Lower leg skin (tissue), 4 donors: Measurements from ENCODE around the gene MCM5. TPM values are rescaled to one million over a fixed set of nuclear protein-coding genes. Genes with fewer than 3 reads are reported as not detected.

Experiments
- DNase-seq, 2 donors: peaks; one replicate each; pipeline ENCODE4 v3.0.0-alpha.2; 2019; ENCODE audit warnings: low spot score in 2 of 2
- H3K4me3 ChIP-seq: fragments of 200-600 bp; sonication (generic); 2 replicates; pipeline ENCODE4 v1.5.1; 2017; ENCODE audit warnings: mild to moderate bottlenecking, low read depth; ENCODE audit not compliant: poor library complexity, severe bottlenecking
- POLR2A ChIP-seq, 2 donors: fragments of 450-650 bp; IDR thresholded peaks; one replicate each; pipeline ENCODE4 v1.6.1; 2016 to 2017; ENCODE audit warnings: antibody characterized with exemption in 2 of 2, mild to moderate bottlenecking in 1 of 2, moderate library complexity in 1 of 2
- WGBS, 2 donors: methylation state at CpG; one replicate each; pipeline ENCODE4 v1.1.5; 2018; 5-methylcytosine and 5-hydroxymethylcytosine counted together
- intact Hi-C: fragments of 100-400 bp; cut with DNase I; formaldehyde crosslinking; loops from one replicate; pipeline ENCODE4 v1.15.0; 2023; ENCODE audit warnings: low total_unique reads
- total RNA-seq, 4 donors: library from RNA; depleted of rRNA; stranded (reverse); fragments of >200 nt; gene quantifications; one replicate each; pipeline ENCODE4 v1.1.0, GENCODE V29; 2016
- TF ChIP-seq, protein P1 (sequence below), 3 donors: fragments of 450-650 bp; IDR thresholded peaks; one replicate each; pipeline ENCODE4 v1.5.1; 2016; ENCODE audit warnings: antibody characterized with exemption in 3 of 3, mild to moderate bottlenecking in 3 of 3, moderate library complexity in 2 of 3

MCM5 gene
- total RNA-seq, 4 donors from 2014 or later: 10.1 to 44.3 (median 20.8) TPM

DNA sequence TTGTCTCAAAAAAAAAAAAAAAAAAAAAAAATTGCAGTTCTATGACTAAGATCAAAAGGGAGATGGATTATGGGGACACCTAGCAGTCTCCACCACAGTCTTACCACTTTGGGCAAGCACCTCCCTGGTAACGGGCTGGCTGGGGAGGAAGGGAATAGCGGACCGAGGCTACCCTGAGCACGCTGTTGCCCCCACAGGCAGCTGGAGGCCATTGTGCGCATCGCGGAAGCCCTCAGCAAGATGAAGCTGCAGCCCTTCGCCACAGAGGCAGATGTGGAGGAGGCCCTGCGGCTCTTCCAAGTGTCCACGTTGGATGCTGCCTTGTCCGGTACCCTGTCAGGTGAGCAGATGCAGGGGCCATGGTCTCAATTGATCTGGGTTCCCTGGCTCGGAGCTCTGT lies 21.2 kb downstream of the MCM5 start:
- H3K4me3 ChIP-seq: no peak overlapping the region
- TF ChIP-seq POLR2A (IDR thresholded peaks at IDR 0.05): no peak
- TF ChIP-seq, protein P1, sequence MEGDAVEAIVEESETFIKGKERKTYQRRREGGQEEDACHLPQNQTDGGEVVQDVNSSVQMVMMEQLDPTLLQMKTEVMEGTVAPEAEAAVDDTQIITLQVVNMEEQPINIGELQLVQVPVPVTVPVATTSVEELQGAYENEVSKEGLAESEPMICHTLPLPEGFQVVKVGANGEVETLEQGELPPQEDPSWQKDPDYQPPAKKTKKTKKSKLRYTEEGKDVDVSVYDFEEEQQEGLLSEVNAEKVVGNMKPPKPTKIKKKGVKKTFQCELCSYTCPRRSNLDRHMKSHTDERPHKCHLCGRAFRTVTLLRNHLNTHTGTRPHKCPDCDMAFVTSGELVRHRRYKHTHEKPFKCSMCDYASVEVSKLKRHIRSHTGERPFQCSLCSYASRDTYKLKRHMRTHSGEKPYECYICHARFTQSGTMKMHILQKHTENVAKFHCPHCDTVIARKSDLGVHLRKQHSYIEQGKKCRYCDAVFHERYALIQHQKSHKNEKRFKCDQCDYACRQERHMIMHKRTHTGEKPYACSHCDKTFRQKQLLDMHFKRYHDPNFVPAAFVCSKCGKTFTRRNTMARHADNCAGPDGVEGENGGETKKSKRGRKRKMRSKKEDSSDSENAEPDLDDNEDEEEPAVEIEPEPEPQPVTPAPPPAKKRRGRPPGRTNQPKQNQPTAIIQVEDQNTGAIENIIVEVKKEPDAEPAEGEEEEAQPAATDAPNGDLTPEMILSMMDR (IDR thresholded peaks at IDR 0.05): no peak
- DNase-seq: no peak
- WGBS, 2 donors: 87 to 94% methylated on average over 12 of the region's 12 CpGs
- intact Hi-C loops: loop anchor here (10.0 kb wide), 1 partner anchor 704 kb away; no protein-coding TSS in a partner anchor

- TF ChIP-seq POLR2A (IDR thresholded peaks at IDR 0.05): no peak
- TF ChIP-seq, protein P1 (IDR thresholded peaks at IDR 0.05): no peak
- intact Hi-C loops: loop anchor here (10.0 kb wide), 1 partner anchor 703 kb away; no protein-coding TSS in a partner anchor
- DNase-seq: no peak
- 92 to 94% methylated on average over 4 of the region's 4 CpGs for WGBS, 2 donors
- no peak overlapping the region for H3K4me3 ChIP-seq
These were observed 22.2 kb downstream of the MCM5 start for GRCh38 chr22:35422145-35422544.

DNA sequence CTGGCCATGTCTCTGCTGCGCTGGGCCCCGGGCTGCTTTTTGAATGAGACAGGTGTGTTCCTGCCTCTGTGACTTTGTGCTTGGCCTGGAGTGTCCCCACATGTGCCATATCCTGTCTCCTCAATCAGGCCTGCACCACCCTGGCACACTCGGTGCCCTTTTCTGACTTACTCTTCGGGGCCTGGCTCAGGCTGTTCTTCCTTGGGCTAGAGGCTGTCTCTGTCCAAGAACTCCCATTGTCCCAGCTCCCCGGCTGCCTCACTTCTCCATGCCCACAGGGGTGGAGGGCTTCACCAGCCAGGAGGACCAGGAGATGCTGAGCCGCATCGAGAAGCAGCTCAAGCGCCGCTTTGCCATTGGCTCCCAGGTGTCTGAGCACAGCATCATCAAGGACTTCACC lies 23.0 kb downstream of the MCM5 start:
- 93 to 96% methylated on average over 9 of the region's 9 CpGs for WGBS, 2 donors
- DNase-seq: no peak
- TF ChIP-seq, protein P1 (IDR thresholded peaks at IDR 0.05): no peak
- no peak for TF ChIP-seq POLR2A (IDR thresholded peaks at IDR 0.05)
- H3K4me3 ChIP-seq: no peak overlapping the region
- intact Hi-C loops: loop anchor here (10.0 kb wide), 1 partner anchor 702 kb away; no protein-coding TSS in a partner anchor

GRCh38 chr22:35424081-35424480 lies 24.1 kb downstream of the MCM5 start:
- intact Hi-C loops: loop anchor here (10.0 kb wide), 1 partner anchor 701 kb away; no protein-coding TSS in a partner anchor
- TF ChIP-seq, protein P1 (IDR thresholded peaks at IDR 0.05): no peak
- TF ChIP-seq POLR2A (IDR thresholded peaks at IDR 0.05): no peak
- H3K4me3 ChIP-seq: no peak overlapping the region
- DNase-seq: no peak
- 97% methylated on average over 26 of the region's 26 CpGs for WGBS, 2 donors

DNA sequence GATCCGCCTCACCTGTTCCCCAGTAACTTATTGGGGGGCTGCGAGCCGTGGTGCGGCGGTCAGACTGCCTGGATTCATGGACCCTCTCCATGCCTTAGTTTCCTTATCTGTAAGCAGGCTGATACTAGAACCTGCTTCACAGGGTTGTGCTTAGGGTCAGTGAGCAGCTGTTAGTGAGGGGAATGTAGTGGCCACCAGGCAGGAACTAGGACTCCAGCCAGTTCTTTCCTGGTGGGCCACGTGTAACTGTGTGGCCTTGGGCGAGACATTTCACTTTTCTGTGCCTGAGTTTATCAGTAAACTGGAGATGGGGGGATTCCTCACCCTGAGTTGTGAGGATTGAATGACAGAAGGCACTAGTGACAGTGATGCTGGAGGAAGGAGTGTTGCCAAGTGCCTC lies 24.8 kb downstream of the MCM5 start:
- intact Hi-C loops: loop anchor here (10.0 kb wide), 1 partner anchor 700 kb away; no protein-coding TSS in a partner anchor
- 94 to 97% methylated on average over 7 of the region's 7 CpGs for WGBS, 2 donors
- DNase-seq: no peak
- no peak overlapping the region for H3K4me3 ChIP-seq
- TF ChIP-seq, protein P1 (IDR thresholded peaks at IDR 0.05): no peak
- no peak for TF ChIP-seq POLR2A (IDR thresholded peaks at IDR 0.05)

GRCh38 chr22:35425546-35425945 lies 25.6 kb downstream of the MCM5 start:
- DNase-seq: no peak
- WGBS, 2 donors: 89 to 91% methylated on average over 7 of the region's 7 CpGs
- H3K4me3 ChIP-seq: no peak overlapping the region
- intact Hi-C loops: loop anchor here (10.0 kb wide), 1 partner anchor 699 kb away; no protein-coding TSS in a partner anchor
- no peak for TF ChIP-seq POLR2A (IDR thresholded peaks at IDR 0.05)
- TF ChIP-seq, protein P1 (IDR thresholded peaks at IDR 0.05): no peak
